Measurements from ENCODE around the gene BEGAIN. TPM values are rescaled to one million over a fixed set of nuclear protein-coding genes. Genes with fewer than 3 reads are reported as not detected.

BEGAIN gene
- total and polyA plus RNA-seq, 9 of the 15 experiments (the other 6 are each of a cell fraction or from before 2014, with no cell fraction given): 0.07 to 0.68 (median 0.55) TPM; not detected in 3

- no peak for TF ChIP-seq FOS (IDR thresholded peaks at IDR 0.05; ENCODE audit: extremely low read depth, insufficient read length)
- TF ChIP-seq ZNF174 (CRISPR knock-in tag; IDR thresholded peaks at IDR 0.05): no peak
- TF ChIP-seq, protein P1, sequence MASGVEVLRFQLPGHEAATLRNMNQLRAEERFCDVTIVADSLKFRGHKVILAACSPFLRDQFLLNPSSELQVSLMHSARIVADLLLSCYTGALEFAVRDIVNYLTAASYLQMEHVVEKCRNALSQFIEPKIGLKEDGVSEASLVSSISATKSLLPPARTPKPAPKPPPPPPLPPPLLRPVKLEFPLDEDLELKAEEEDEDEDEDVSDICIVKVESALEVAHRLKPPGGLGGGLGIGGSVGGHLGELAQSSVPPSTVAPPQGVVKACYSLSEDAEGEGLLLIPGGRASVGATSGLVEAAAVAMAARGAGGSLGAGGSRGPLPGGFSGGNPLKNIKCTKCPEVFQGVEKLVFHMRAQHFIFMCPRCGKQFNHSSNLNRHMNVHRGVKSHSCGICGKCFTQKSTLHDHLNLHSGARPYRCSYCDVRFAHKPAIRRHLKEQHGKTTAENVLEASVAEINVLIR (CRISPR knock-in tag; IDR thresholded peaks at IDR 0.05): no peak
- no peak for TF ChIP-seq GTF2B (IDR thresholded peaks at IDR 0.05; ENCODE audit: extremely low read depth, insufficient read length)
- TF ChIP-seq TCFL5 (CRISPR knock-in tag; conservative IDR thresholded peaks at IDR 0.05): no peak
- no peak for TF ChIP-seq LEF1 (IDR thresholded peaks at IDR 0.05)
- TF ChIP-seq ZNF830 (CRISPR knock-in tag; IDR thresholded peaks at IDR 0.05): no peak
- TF ChIP-seq ZNF134 (CRISPR knock-in tag; conservative IDR thresholded peaks at IDR 0.05): no peak
- TF ChIP-seq, protein P2, sequence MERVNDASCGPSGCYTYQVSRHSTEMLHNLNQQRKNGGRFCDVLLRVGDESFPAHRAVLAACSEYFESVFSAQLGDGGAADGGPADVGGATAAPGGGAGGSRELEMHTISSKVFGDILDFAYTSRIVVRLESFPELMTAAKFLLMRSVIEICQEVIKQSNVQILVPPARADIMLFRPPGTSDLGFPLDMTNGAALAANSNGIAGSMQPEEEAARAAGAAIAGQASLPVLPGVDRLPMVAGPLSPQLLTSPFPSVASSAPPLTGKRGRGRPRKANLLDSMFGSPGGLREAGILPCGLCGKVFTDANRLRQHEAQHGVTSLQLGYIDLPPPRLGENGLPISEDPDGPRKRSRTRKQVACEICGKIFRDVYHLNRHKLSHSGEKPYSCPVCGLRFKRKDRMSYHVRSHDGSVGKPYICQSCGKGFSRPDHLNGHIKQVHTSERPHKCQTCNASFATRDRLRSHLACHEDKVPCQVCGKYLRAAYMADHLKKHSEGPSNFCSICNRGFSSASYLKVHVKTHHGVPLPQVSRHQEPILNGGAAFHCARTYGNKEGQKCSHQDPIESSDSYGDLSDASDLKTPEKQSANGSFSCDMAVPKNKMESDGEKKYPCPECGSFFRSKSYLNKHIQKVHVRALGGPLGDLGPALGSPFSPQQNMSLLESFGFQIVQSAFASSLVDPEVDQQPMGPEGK (CRISPR knock-in tag; IDR thresholded peaks at IDR 0.05; ENCODE audit: borderline replicate concordance): no peak
- Histone ChIP-seq H4K20me1 (replicated peaks; ENCODE audit: control insufficient read depth, insufficient read depth, low read length) (peaks cover 5% of the 10 kb centered on the region), H3K79me2 (ENCODE audit: control insufficient read depth, insufficient read depth, low read length) (no peaks in the 10 kb centered on the region), H3K4me2 (ENCODE audit: insufficient read depth, low read length) (no peak overlapping the region), H3K27me3 (ENCODE audit: control insufficient read depth in 2 of 2, insufficient read depth in 2 of 2, low read length in 2 of 2) (peaks cover 0 to 35% of the 10 kb centered on the region in 2 experiments; a peak in 3 of 5 replicates), H3K9me3 (replicated peaks; ENCODE audit: control insufficient read depth, insufficient read depth, low read depth, low read length) (no peaks in the 10 kb centered on the region), H3K4me3 (no peak overlapping the region), H3K9me1 (ENCODE audit: control insufficient read depth, insufficient read depth, low read length) (no peaks in the 10 kb centered on the region), H3K4me1 (replicated peaks in 1 of 2; ENCODE audit: control insufficient read depth in 2 of 2, insufficient read depth in 2 of 2, low read length in 2 of 2) (peaks cover 0 to 30% of the 10 kb centered on the region in 2 experiments; a peak in 2 of 5 replicates), H3K27ac (ENCODE audit: extremely low read depth, low read depth, low read length) (no peak overlapping the region), H2AFZ (ENCODE audit: low read depth, low read length) (no peak overlapping the region), H3K9ac (ENCODE audit: insufficient read depth in 1 of 2, low read depth in 2 of 2, low read length in 2 of 2) (no peak overlapping the region), H3K36me3 (ENCODE audit: control insufficient read depth, insufficient read depth, low read length) (no peaks in the 10 kb centered on the region)
- FAIRE-seq (no peak), DNase-seq (ENCODE audit: extremely low read depth in 1 of 4, low spot score in 3 of 4) (no peak), ATAC-seq (no peak)
- intact Hi-C loops (cut with micrococcal nuclease) (no loop called here), in situ Hi-C loops (cut with MboI) (no loop called here)
- ChIA-PET CTCF (ENCODE audit: low intra/inter-chr PET ratio) (no interaction called here), POLR2A (no interaction called here)
- BruUV-seq (replicated peaks): no TSS peak
- WGBS (ENCODE audit: insufficient coverage, low coverage, missing lambda C conversion rate): 27% methylated on average over 17 of the region's 27 CpGs
These were observed 13.2 kb downstream of the BEGAIN start for GRCh38 chr14:100573757-100574641.

Data from K562 (cell line).